ENCODE results near the gene ZSCAN9.

The ZSCAN9 gene

DNA sequence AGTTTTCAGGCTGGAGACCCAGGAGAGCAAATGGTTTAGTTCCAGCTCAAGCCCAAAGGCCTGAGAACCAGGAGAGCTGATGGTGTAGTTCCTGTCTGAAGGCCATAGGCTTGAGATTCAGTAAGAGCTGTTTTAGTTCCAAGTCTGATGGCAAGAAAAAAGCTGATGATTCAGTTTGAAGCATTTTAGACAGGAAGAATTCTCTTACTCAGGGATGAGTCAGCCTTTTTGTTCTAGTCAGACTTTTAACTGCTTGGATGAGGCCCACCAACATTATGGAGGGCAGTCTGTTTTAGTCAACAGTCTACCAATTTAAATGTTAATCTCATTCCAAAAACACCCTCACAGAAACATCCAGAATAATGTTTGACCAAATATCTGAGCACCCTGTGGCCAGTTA lies 44.4 kb downstream of the ZSCAN9 start:
- no peak for DNase-seq

- DNase-seq: no peak
Measured at GRCh38 chr6:28274888-28275287, 49.8 kb downstream of the ZSCAN9 start.

- no peak for DNase-seq
Measured at GRCh38 chr6:28277746-28278145, 52.7 kb downstream of the ZSCAN9 start.

GRCh38 chr6:28280595-28281287 lies 55.7 kb downstream of the ZSCAN9 start:
- DNase-seq: no peak

DNA sequence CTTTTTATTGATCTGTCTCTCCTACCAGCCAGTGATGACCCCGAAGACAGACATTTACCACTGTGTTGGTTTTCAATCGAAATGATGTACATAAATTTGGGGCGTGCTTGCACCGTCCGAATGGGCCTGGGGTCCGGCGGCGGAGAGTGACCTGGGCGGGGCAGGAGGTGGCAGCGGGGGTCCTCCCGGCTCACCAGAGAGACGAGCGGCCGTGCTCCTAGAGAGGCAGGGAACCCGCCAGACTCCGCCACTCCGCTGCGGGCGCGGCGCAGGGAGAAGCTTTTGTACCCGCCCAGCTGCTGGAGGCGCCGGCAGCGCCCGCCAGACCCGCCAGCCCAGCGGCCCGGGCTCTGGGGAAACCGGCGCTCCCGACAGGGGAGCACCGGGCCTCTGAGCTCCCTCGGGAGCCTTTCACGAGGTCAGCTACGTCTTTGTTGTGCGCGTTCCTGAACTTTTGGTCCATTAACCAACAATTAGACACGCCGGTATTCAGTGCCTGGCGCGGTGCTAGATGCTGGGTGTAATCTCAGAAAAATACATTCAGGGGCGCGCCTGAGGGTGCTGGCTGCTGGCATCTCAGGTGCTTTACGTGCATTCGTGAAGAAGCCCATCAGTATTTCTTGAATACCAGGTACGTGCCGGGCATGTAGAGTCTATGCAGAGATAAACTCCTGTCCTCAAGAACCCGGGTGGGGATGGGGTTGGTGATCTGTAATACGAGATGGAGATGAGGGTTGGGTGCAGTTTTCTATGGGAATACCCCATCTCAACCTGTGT lies 56.4 kb downstream of the ZSCAN9 start, which contains the start of gene PGBD1:
Gene PGBD1 (plus strand): TSS at position 285 of the 777 bp plus-strand sequence. CDS start 2,242 bp downstream, outside the sequence.
- DNase-seq: peak; percentile 53 to 56

GRCh38 chr6:28282926-28283325 lies 57.9 kb downstream of the ZSCAN9 start:
- DNase-seq: no peak

Measured in stimulated activated CD4-positive, alpha-beta T cell treated with anti-CD3 and anti-CD28 coated beads, Interleukin-2, amount 100 ng/mL, for 48 hours (primary cell).